NCI-H2227 (cell line): ENCODE results near the gene NKPD1.
"Not testable (repeated sequence)": the region's sequence is repeated elsewhere in the genome, so short reads cannot be mapped to it uniquely, and the experiment has no call there.

Experiments used
- DNase-seq: peaks from one replicate; lab custom pipeline; 2025; ENCODE audit not compliant: unreplicated experiment; lab: John Stamatoyannopoulos, UW

Gene NKPD1

GRCh38 chr19:45119582-45119981 is 41.2 kb downstream of the NKPD1 start:
- DNase-seq: no peak

GRCh38 chr19:45118591-45119355 is 42.0 kb downstream of the NKPD1 start:
- not testable (repeated sequence) for DNase-seq

GRCh38 chr19:45118106-45118505 is 42.7 kb downstream of the NKPD1 start:
- no peak for DNase-seq

GRCh38 chr19:45117671-45118070 is 43.1 kb downstream of the NKPD1 start:
- DNase-seq: no peak

- DNase-seq: peak; percentile 43
Measured at GRCh38 chr19:45117167-45117594, 43.6 kb downstream of the NKPD1 start.

- DNase-seq: no peak
Measured at GRCh38 chr19:45115809-45116615, 44.8 kb downstream of the NKPD1 start.

- no peak for DNase-seq
Measured at GRCh38 chr19:45114116-45114515, 46.7 kb downstream of the NKPD1 start.

GRCh38 chr19:45113628-45114027 is 47.2 kb downstream of the NKPD1 start:
- DNase-seq: no peak

- no peak for DNase-seq
Measured at GRCh38 chr19:45112111-45112827, 48.5 kb downstream of the NKPD1 start.
